HG02623 (cell line): ENCODE results near the gene PC.

ENCODE experiments used
- ATAC-seq: cut with Tn5 transposase; IDR thresholded peaks from one replicate; pipeline ENCODE4 v1.9.1; 2021; ENCODE audit warnings: moderate library complexity; ENCODE audit not compliant: unreplicated experiment

The PC gene

GRCh38 chr11:66885950-66886440 lies 72.2 kb downstream of the PC start:
- no peak for ATAC-seq

GRCh38 chr11:66885469-66885868 lies 72.7 kb downstream of the PC start:
- ATAC-seq: no peak

GRCh38 chr11:66884443-66884842 lies 73.7 kb downstream of the PC start:
- no peak for ATAC-seq

- no peak for ATAC-seq
Observed at GRCh38 chr11:66883016-66883965, 74.9 kb downstream of the PC start.

- ATAC-seq: no peak
Observed at GRCh38 chr11:66882561-66883015, 75.6 kb downstream of the PC start.

- ATAC-seq: no peak
Observed at GRCh38 chr11:66881927-66882452, 76.2 kb downstream of the PC start.

- no peak for ATAC-seq
Observed at GRCh38 chr11:66881451-66881835, 76.7 kb downstream of the PC start.

GRCh38 chr11:66880496-66881450 lies 77.4 kb downstream of the PC start:
- ATAC-seq: no peak

GRCh38 chr11:66879999-66880398 lies 78.2 kb downstream of the PC start:
- ATAC-seq: no peak

- ATAC-seq: no peak
Observed at GRCh38 chr11:66879583-66879982, 78.6 kb downstream of the PC start.

- ATAC-seq: no peak
Observed at GRCh38 chr11:66879000-66879399, 79.2 kb downstream of the PC start.

- no peak for ATAC-seq
Observed at GRCh38 chr11:66878474-66878873, 79.7 kb downstream of the PC start.

GRCh38 chr11:66877588-66878385 lies 80.4 kb downstream of the PC start:
- ATAC-seq: no peak

GRCh38 chr11:66875378-66875777 lies 82.8 kb downstream of the PC start:
- ATAC-seq: no peak

GRCh38 chr11:66874232-66874631 lies 84.0 kb downstream of the PC start:
- no peak for ATAC-seq

- no peak for ATAC-seq
Observed at GRCh38 chr11:66871521-66871901, 86.7 kb downstream of the PC start.

- no peak for ATAC-seq
Observed at GRCh38 chr11:66870616-66871520, 87.3 kb downstream of the PC start.

GRCh38 chr11:66870131-66870530 lies 88.1 kb downstream of the PC start:
- no peak for ATAC-seq

GRCh38 chr11:66869567-66869870 lies 88.7 kb downstream of the PC start:
- no peak for ATAC-seq
